Keratinocyte (primary cell): ENCODE measurements around the gene GLRX3. TPM values are rescaled to one million over a fixed set of nuclear protein-coding genes. Genes with fewer than 3 reads are reported as not detected.

Experiments
- DNase-seq: peaks from one replicate; pipeline ENCODE4 v3.0.0-alpha.2; 2011; ENCODE audit warnings: low read depth, missing footprints, low spot score
- FAIRE-seq: peaks from 2 replicates; lab custom pipeline; 2011; peaks lifted over from hg19 to GRCh38; lab: Jason Lieb, UNC
- H2AFZ ChIP-seq: 2 replicates; pipeline ENCODE4 v1.6.0; 2012; ENCODE audit warnings: low read length, control low read depth, inconsistent platforms; ENCODE audit not compliant: control insufficient read depth
- H3K27ac ChIP-seq: 2 replicates; pipeline ENCODE4 v1.5.1; 2011; ENCODE audit warnings: low read length; ENCODE audit not compliant: control insufficient read depth, insufficient read depth
- H3K27me3 ChIP-seq: 3 replicates; pipeline ENCODE4 v1.6.0; 2011; ENCODE audit warnings: low read length; ENCODE audit not compliant: control insufficient read depth, insufficient read depth; ENCODE audit errors: extremely low read depth
- H3K36me3 ChIP-seq, 2 experiments: 2 replicates in 1 of 2; 3 replicates in 1 of 2; pipeline ENCODE4 v1.5.1; 2011; ENCODE audit warnings: low read length in 2 of 2, mild to moderate bottlenecking in 1 of 2; ENCODE audit not compliant: control insufficient read depth in 2 of 2, insufficient read depth in 2 of 2; ENCODE audit errors: extremely low read depth in 1 of 2
- H3K4me1 ChIP-seq: 3 replicates; pipeline ENCODE4 v1.5.1; 2011; ENCODE audit warnings: low read length; ENCODE audit not compliant: control insufficient read depth, insufficient read depth; ENCODE audit errors: extremely low read depth
- H3K4me2 ChIP-seq: 3 replicates; pipeline ENCODE4 v1.6.0; 2011; ENCODE audit warnings: low read depth, low read length; ENCODE audit not compliant: control insufficient read depth, insufficient read depth; ENCODE audit errors: extremely low read depth
- H3K4me3 ChIP-seq, 3 experiments: fragments of 200-600 bp in 1 of 3; sonication (generic) in 1 of 3; 2 replicates in 2 of 3; 3 replicates in 1 of 3; pipeline ENCODE4 v1.5.1; 2011 to 2016; ENCODE audit warnings: low read length in 3 of 3, mild to moderate bottlenecking in 3 of 3, control low read depth in 2 of 3, inconsistent platforms in 1 of 3, low read depth in 1 of 3, mixed read lengths in 1 of 3, mixed run types in 1 of 3, moderate library complexity in 1 of 3; ENCODE audit not compliant: control insufficient read depth in 2 of 3, insufficient read depth in 2 of 3; ENCODE audit errors: extremely low read depth in 1 of 3
- H3K79me2 ChIP-seq: 2 replicates; pipeline ENCODE4 v1.6.0; 2012; ENCODE audit warnings: low read length; ENCODE audit not compliant: control insufficient read depth, insufficient read depth
- H3K9ac ChIP-seq: 3 replicates; pipeline ENCODE4 v1.6.0; 2011; ENCODE audit warnings: low read length; ENCODE audit not compliant: control insufficient read depth, insufficient read depth; ENCODE audit errors: extremely low read depth
- H3K9me1 ChIP-seq: 3 replicates; pipeline ENCODE4 v1.6.0; 2011; ENCODE audit warnings: low read length; ENCODE audit not compliant: control insufficient read depth, insufficient read depth; ENCODE audit errors: extremely low read depth
- H3K9me3 ChIP-seq: 2 replicates; pipeline ENCODE4 v1.5.1; 2012; ENCODE audit warnings: low read depth, low read length; ENCODE audit not compliant: control insufficient read depth
- H4K20me1 ChIP-seq: 3 replicates; pipeline ENCODE4 v1.6.0; 2011; ENCODE audit warnings: low read length; ENCODE audit not compliant: control insufficient read depth, insufficient read depth; ENCODE audit errors: extremely low read depth
- EZH2 ChIP-seq: IDR thresholded peaks from one replicate; pipeline ENCODE4 v1.6.1; 2012; ENCODE audit warnings: inconsistent platforms, mild to moderate bottlenecking, low read length, moderate library complexity
- dilution Hi-C: fragments of 300-500 bp; cut with MboI; formaldehyde crosslinking; loops from one replicate; pipeline ENCODE4 v1.7.0; 2020; ENCODE audit warnings: low sequenced_read_pairs; ENCODE audit not compliant: extremely low pct_ligation_motif_present
- polyA plus RNA-seq, 5 experiments: library from polyadenylated mRNA; depleted of rRNA in 3 of 5; stranded (reverse) in 3 of 5; stranded (forward) in 1 of 5; unstranded in 1 of 5; fragments of >200 nt; gene quantifications; 1 replicate in 1 of 5; 2 replicates in 3 of 5; 3 replicates in 1 of 5; pipeline versions ENCODE4 v1.2.1 to v1.2.3, GENCODE V29; 2011 to 2012; ENCODE audit warnings: missing spikeins in 2 of 5, low read depth in 1 of 5, low replicate concordance in 1 of 5
- TF ChIP-seq, protein P1 (sequence below), 3 experiments: IDR thresholded peaks in 1 of 3; conservative IDR thresholded peaks in 1 of 3; optimal IDR thresholded peaks in 1 of 3; 2 replicates in 2 of 3; 3 replicates in 1 of 3; pipeline versions ENCODE3 to v1.5.1; 2011; ENCODE audit warnings: low read length in 3 of 3, mild to moderate bottlenecking in 3 of 3, moderate library complexity in 2 of 3, control low read depth in 1 of 3, inconsistent platforms in 1 of 3; ENCODE audit not compliant: insufficient read depth in 2 of 3; ENCODE audit errors: extremely low read depth in 1 of 3

Gene GLRX3
- polyA plus RNA-seq, 1 donor (not counting 4 experiments of a cell fraction or from before 2014, with no cell fraction given) = 215 TPM

DNA sequence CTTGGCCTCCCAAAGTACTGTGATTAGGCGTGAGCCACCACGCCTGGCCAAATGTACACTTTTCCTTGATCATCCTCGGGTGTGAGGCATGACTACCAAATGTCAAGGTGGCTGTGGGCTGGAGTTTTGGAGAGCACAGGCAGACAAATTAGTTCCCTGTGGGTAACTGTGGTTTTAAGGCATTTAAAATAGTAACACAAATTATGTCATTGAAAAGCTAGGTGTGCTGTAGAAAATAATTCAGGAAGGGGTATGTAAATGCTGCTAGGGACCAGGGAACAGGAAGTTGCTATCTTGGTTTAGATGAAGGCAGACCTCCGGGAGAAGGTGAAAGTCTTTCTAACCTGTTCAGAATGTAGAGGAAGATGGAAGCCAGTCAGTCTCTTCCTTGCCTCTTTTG lies 9.9 kb downstream of the GLRX3 start:
- peaks cover 96% of the 10 kb centered on the region for H3K79me2 ChIP-seq
- H3K9me3 ChIP-seq = no peaks in the 10 kb centered on the region
- H2AFZ ChIP-seq = no peak overlapping the region
- no peak overlapping the region for H3K4me3 ChIP-seq
- no peak for TF ChIP-seq EZH2
- TF ChIP-seq, protein P1, sequence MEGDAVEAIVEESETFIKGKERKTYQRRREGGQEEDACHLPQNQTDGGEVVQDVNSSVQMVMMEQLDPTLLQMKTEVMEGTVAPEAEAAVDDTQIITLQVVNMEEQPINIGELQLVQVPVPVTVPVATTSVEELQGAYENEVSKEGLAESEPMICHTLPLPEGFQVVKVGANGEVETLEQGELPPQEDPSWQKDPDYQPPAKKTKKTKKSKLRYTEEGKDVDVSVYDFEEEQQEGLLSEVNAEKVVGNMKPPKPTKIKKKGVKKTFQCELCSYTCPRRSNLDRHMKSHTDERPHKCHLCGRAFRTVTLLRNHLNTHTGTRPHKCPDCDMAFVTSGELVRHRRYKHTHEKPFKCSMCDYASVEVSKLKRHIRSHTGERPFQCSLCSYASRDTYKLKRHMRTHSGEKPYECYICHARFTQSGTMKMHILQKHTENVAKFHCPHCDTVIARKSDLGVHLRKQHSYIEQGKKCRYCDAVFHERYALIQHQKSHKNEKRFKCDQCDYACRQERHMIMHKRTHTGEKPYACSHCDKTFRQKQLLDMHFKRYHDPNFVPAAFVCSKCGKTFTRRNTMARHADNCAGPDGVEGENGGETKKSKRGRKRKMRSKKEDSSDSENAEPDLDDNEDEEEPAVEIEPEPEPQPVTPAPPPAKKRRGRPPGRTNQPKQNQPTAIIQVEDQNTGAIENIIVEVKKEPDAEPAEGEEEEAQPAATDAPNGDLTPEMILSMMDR (optimal IDR thresholded peaks at IDR 0.05 in 1 of 3, IDR thresholded peaks at IDR 0.05 in 1 of 3, conservative IDR thresholded peaks at IDR 0.05 in 1 of 3; ENCODE audit: extremely low read depth in 1 of 3, insufficient read depth in 2 of 3, low read length in 3 of 3) = no peak
- peaks cover 6% of the 10 kb centered on the region for H3K9me1 ChIP-seq
- H3K4me2 ChIP-seq = no peak overlapping the region
- peaks cover 8% of the 10 kb centered on the region for H3K4me1 ChIP-seq
- H3K36me3 ChIP-seq = peaks cover 8 to 27% of the 10 kb centered on the region in 2 experiments
- DNase-seq (no peak), FAIRE-seq (no peak)
- H3K9ac ChIP-seq = no peak overlapping the region
- H3K27ac ChIP-seq = no peak overlapping the region
- no peaks in the 10 kb centered on the region for H3K27me3 ChIP-seq
- H4K20me1 ChIP-seq = peaks cover 33% of the 10 kb centered on the region
- dilution Hi-C loops = no loop called here

DNA sequence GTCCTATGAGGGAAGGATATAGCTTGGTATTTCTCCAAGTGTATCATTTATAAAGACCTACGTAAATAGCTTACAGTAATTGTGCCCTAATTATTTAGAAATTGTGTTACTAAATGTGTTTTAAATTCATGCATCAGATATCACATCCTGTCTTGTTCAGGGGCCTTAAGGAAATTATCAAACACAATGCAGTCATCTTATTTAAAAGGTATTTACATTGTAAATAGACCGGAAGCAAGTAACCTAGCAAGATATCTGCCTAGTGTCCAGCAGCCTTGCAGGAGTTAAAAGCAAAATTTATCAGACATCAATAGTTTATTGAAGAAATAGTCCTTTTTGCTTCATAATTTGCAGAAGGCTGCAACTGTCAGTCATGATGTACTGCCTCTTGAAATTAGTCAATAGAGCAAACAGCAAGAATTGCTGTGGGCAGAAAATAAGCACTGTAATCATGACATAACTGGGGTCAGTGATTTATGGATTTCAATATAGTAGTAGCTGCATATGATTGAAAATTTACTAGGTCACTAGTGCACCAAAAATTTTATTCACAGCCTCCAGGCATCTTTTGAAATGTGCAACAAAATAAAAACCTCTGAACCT lies 23.1 kb downstream of the GLRX3 start:
- Histone ChIP-seq H3K9ac (no peak overlapping the region), H3K9me3 (no peaks in the 10 kb centered on the region), H2AFZ (no peak overlapping the region), H3K4me1 (no peaks in the 10 kb centered on the region), H3K9me1 (peaks cover 7% of the 10 kb centered on the region), H3K27me3 (no peaks in the 10 kb centered on the region), H3K4me3 (no peak overlapping the region), H3K4me2 (no peak overlapping the region), H3K27ac (no peak overlapping the region), H3K79me2 (peaks cover 64% of the 10 kb centered on the region), H3K36me3 (peaks cover 12 to 13% of the 10 kb centered on the region in 2 experiments), H4K20me1 (peaks cover 13% of the 10 kb centered on the region)
- DNase-seq (no peak), FAIRE-seq (no peak)
- no peak for TF ChIP-seq EZH2
- TF ChIP-seq, protein P1 (optimal IDR thresholded peaks at IDR 0.05 in 1 of 3, IDR thresholded peaks at IDR 0.05 in 1 of 3, conservative IDR thresholded peaks at IDR 0.05 in 1 of 3; ENCODE audit: extremely low read depth in 1 of 3, insufficient read depth in 2 of 3, low read length in 3 of 3) = no peak
- dilution Hi-C loops = no loop called here
